HepG2 (cell line): Measurements from ENCODE around the gene DCP2. TPM values are rescaled to one million over a fixed set of nuclear protein-coding genes. Genes with fewer than 3 reads are reported as not detected.
A peak's percentile ranks its signal among the peaks of the same experiment; 100 is the strongest.

ENCODE experiments used
- E2F5 ChIP-seq: sonication (generic); formaldehyde crosslinking; conservative IDR thresholded peaks from 2 replicates; pipeline ENCODE4 v1.4.0; 2020; ENCODE audit warnings: missing genetic modification reagents
- NFAT5 ChIP-seq: sonication (generic); formaldehyde crosslinking; IDR thresholded peaks from 2 replicates; pipeline ENCODE4 v1.4.0; 2020; ENCODE audit warnings: missing genetic modification reagents
- NFKBIZ ChIP-seq: IDR thresholded peaks from 2 replicates; pipeline ENCODE4 v1.6.1; 2018; ENCODE audit warnings: missing genetic modification reagents, missing compliant biosample characterization
- PAXIP1 ChIP-seq: sonication (generic); formaldehyde crosslinking; conservative IDR thresholded peaks from 2 replicates; pipeline ENCODE4 v1.4.0; 2020; ENCODE audit warnings: mild to moderate bottlenecking, missing genetic modification reagents, moderate library complexity
- PRDM10 ChIP-seq: sonication (generic); formaldehyde crosslinking; IDR thresholded peaks from 2 replicates; pipeline ENCODE4 v1.4.0; 2020; ENCODE audit warnings: low read depth, missing genetic modification reagents
- RARG ChIP-seq: sonication (generic); formaldehyde crosslinking; IDR thresholded peaks from 2 replicates; pipeline ENCODE4 v1.4.0; 2020; ENCODE audit warnings: low read depth, mild to moderate bottlenecking, missing genetic modification reagents
- U2AF2 ChIP-seq: fragments of 200-400 bp; formaldehyde crosslinking; IDR thresholded peaks from 2 replicates; pipeline ENCODE4 v1.6.1; 2017; ENCODE audit warnings: low read depth, mild to moderate bottlenecking, low read length
- ZNF20 ChIP-seq: sonication (generic); formaldehyde crosslinking; IDR thresholded peaks from 2 replicates; pipeline ENCODE4 v1.4.0; 2020; ENCODE audit warnings: mild to moderate bottlenecking, moderate library complexity, missing genetic modification reagents
- ZNF441 ChIP-seq: sonication (generic); formaldehyde crosslinking; IDR thresholded peaks from 2 replicates; pipeline ENCODE4 v1.7.0; 2021; ENCODE audit warnings: missing genetic modification reagents, borderline replicate concordance
- ZNF562 ChIP-seq: sonication (generic); formaldehyde crosslinking; IDR thresholded peaks from 2 replicates; pipeline ENCODE4 v1.8.0; 2022; ENCODE audit warnings: missing genetic modification reagents, borderline replicate concordance
- ZNF589 ChIP-seq: sonication (generic); formaldehyde crosslinking; conservative IDR thresholded peaks from 2 replicates; pipeline ENCODE4 v1.8.0; 2022; ENCODE audit warnings: mild to moderate bottlenecking, moderate library complexity, missing genetic modification reagents
- ZNF660 ChIP-seq: sonication (generic); formaldehyde crosslinking; IDR thresholded peaks from 2 replicates; pipeline ENCODE4 v1.5.1; 2020; ENCODE audit warnings: mild to moderate bottlenecking, low read depth, missing genetic modification reagents, borderline replicate concordance
- ZNF788 ChIP-seq: sonication (generic); formaldehyde crosslinking; IDR thresholded peaks from 2 replicates; pipeline ENCODE4 v1.5.0; 2020; ENCODE audit warnings: mild to moderate bottlenecking, missing genetic modification reagents, borderline replicate concordance
- ZSCAN9 ChIP-seq: IDR thresholded peaks from 2 replicates; pipeline ENCODE4 v1.6.1; 2016; ENCODE audit warnings: borderline replicate concordance
- polyA plus RNA-seq, 8 experiments: library from polyadenylated mRNA; depleted of rRNA in 3 of 8; stranded (reverse) in 7 of 8; unstranded in 1 of 8; fragments of >200 nt; fragmentation: Illumina TruSeq in 4 of 8; extraction: Trizol in 4 of 8; gene quantifications; 2 replicates each; pipeline versions ENCODE4 v1.2.1 to v1.2.3, GENCODE V29; 2011 to 2016; ENCODE audit warnings: low read depth in 4 of 8, missing spikeins in 1 of 8, mixed read lengths in 1 of 8; ENCODE audit not compliant: insufficient read depth in 1 of 8
- total RNA-seq, 5 experiments: library from RNA; depleted of rRNA; stranded (reverse); fragments of >200 nt; fragmentation: Illumina TruSeq; extraction: Trizol; gene quantifications; 2 replicates each; pipeline ENCODE4 v1.2.3, GENCODE V29; 2016; ENCODE audit warnings: low read depth in 1 of 5

DCP2 gene
- total and polyA plus RNA-seq, 2 of the 13 experiments (the other 11 are each of a cell fraction or from before 2014, with no cell fraction given) = 16.2 to 63.4 TPM

GRCh38 chr5:112976432-112977309, at the start of gene DCP2 (continued):
- TF ChIP-seq NFAT5 (CRISPR knock-in tag) (peak; percentile 94), ZNF441 (CRISPR knock-in tag) (peak; percentile 44; the same call in 1 of the 2 replicates), RARG (CRISPR knock-in tag) (no peak), ZNF660 (CRISPR knock-in tag) (no peak), ZNF788 (no peak; the same call in 1 of the 2 replicates), NFKBIZ (CRISPR knock-in tag) (no peak), ZNF589 (CRISPR knock-in tag) (no peak), ZNF20 (CRISPR knock-in tag) (no peak), E2F5 (peak; percentile 94), U2AF2 (no peak), PRDM10 (peak; percentile 70), ZNF562 (CRISPR knock-in tag) (no peak), ZSCAN9 (peak; percentile 77; the same call in 1 of the 2 replicates), PAXIP1 (0 out of 2 replicates have a peak, but pooled peaks have one; percentile 3)
